Liver (tissue), 9 donors: ENCODE measurements around the gene SGMS1. TPM values are rescaled to one million over a fixed set of nuclear protein-coding genes. Genes with fewer than 3 reads are reported as not detected.

Experiments used
- DNase-seq: peaks from one replicate; pipeline ENCODE4 v3.0.0-alpha.2; 2017; ENCODE audit warnings: low spot score
- H3K27ac ChIP-seq, 2 donors: one replicate each; pipeline ENCODE4 v1.7.0; 2013; ENCODE audit warnings: inconsistent platforms in 2 of 2, low read length in 2 of 2, control low read depth in 1 of 2, low read depth in 1 of 2, mild to moderate bottlenecking in 1 of 2
- H3K27me3 ChIP-seq, 4 donors: one replicate each; pipeline versions ENCODE4 v1.6.1 to v1.7.0; 2013; ENCODE audit warnings: low read length in 3 of 4, inconsistent platforms in 1 of 4, mild to moderate bottlenecking in 1 of 4, moderate library complexity in 1 of 4; ENCODE audit not compliant: control insufficient read depth in 4 of 4, insufficient read depth in 4 of 4
- H3K36me3 ChIP-seq, 4 donors: one replicate each; pipeline versions ENCODE4 v1.6.1 to v1.7.0; 2013; ENCODE audit warnings: low read length in 3 of 4, mild to moderate bottlenecking in 3 of 4, low read depth in 1 of 4, moderate library complexity in 1 of 4; ENCODE audit not compliant: control insufficient read depth in 4 of 4, insufficient read depth in 3 of 4
- H3K4me1 ChIP-seq, 4 donors: one replicate each; pipeline versions ENCODE4 v1.6.1 to v1.7.0; 2013; ENCODE audit warnings: low read length in 3 of 4, mild to moderate bottlenecking in 3 of 4, moderate library complexity in 1 of 4; ENCODE audit not compliant: control insufficient read depth in 4 of 4, insufficient read depth in 4 of 4
- H3K4me3 ChIP-seq, 3 donors: one replicate each; pipeline versions ENCODE4 v1.6.1 to v1.7.0; 2013; ENCODE audit warnings: low read length in 3 of 3, control low read depth in 1 of 3, low read depth in 1 of 3, mild to moderate bottlenecking in 1 of 3
- H3K9ac ChIP-seq, 2 donors: one replicate each; pipeline ENCODE4 v1.7.0; 2013; ENCODE audit warnings: low read length in 2 of 2, mild to moderate bottlenecking in 2 of 2, moderate library complexity in 2 of 2, control low read depth in 1 of 2, low read depth in 1 of 2
- H3K9me3 ChIP-seq, 4 donors: one replicate each; pipeline versions ENCODE4 v1.6.1 to v1.7.0; 2013; ENCODE audit warnings: low read length in 3 of 4; ENCODE audit not compliant: control insufficient read depth in 4 of 4
- ATF3 ChIP-seq: IDR thresholded peaks from 2 replicates; pipeline ENCODE4 v1.6.1; 2016; ENCODE audit warnings: antibody characterized with exemption
- CTCF ChIP-seq: fragments of 150-350 bp; IDR thresholded peaks from 2 replicates; pipeline ENCODE4 v1.5.1; 2017; ENCODE audit warnings: improper control_type of control experiment, low read depth, low read length; ENCODE audit not compliant: missing input control
- EGR1 ChIP-seq, 2 donors: IDR thresholded peaks; 2 replicates each; pipeline ENCODE4 v1.6.1; 2016 to 2018; ENCODE audit warnings: antibody characterized with exemption in 2 of 2, low read depth in 2 of 2
- FOXA1 ChIP-seq: IDR thresholded peaks from 2 replicates; pipeline ENCODE4 v1.6.1; 2016; ENCODE audit warnings: antibody characterized with exemption
- FOXA2 ChIP-seq: IDR thresholded peaks from 2 replicates; pipeline ENCODE4 v1.6.1; 2016; ENCODE audit warnings: antibody characterized with exemption
- GABPA ChIP-seq, 2 donors: IDR thresholded peaks in 1 of 2; conservative IDR thresholded peaks in 1 of 2; 2 replicates each; pipeline ENCODE4 v1.6.1; 2016; ENCODE audit warnings: antibody characterized with exemption in 2 of 2, mild to moderate bottlenecking in 1 of 2, moderate library complexity in 1 of 2
- HNF4A ChIP-seq, 2 donors: conservative IDR thresholded peaks; 2 replicates each; pipeline ENCODE4 v1.6.1; 2016; ENCODE audit warnings: antibody characterized with exemption in 2 of 2, mild to moderate bottlenecking in 2 of 2
- HNF4G ChIP-seq: IDR thresholded peaks from 2 replicates; pipeline ENCODE4 v1.6.1; 2016; ENCODE audit warnings: antibody characterized with exemption
- JUND ChIP-seq, 2 donors: IDR thresholded peaks; 2 replicates each; pipeline ENCODE4 v1.6.1; 2016; ENCODE audit warnings: antibody characterized with exemption in 2 of 2
- MAX ChIP-seq: IDR thresholded peaks from 2 replicates; pipeline ENCODE4 v1.6.1; 2016; ENCODE audit warnings: antibody characterized with exemption
- NR2F2 ChIP-seq: IDR thresholded peaks from 2 replicates; pipeline ENCODE4 v1.6.1; 2016; ENCODE audit warnings: antibody characterized with exemption
- RAD21 ChIP-seq, 2 donors: IDR thresholded peaks; 2 replicates each; pipeline ENCODE4 v1.6.1; 2016; ENCODE audit warnings: antibody characterized with exemption in 2 of 2, mild to moderate bottlenecking in 2 of 2
- REST ChIP-seq: IDR thresholded peaks from 2 replicates; pipeline ENCODE4 v1.6.1; 2016; ENCODE audit warnings: antibody characterized with exemption, mild to moderate bottlenecking
- RXRA ChIP-seq, 2 donors: IDR thresholded peaks; 2 replicates each; pipeline ENCODE4 v1.6.1; 2017 to 2018; ENCODE audit warnings: antibody characterized with exemption in 2 of 2, mild to moderate bottlenecking in 1 of 2
- SP1 ChIP-seq: IDR thresholded peaks from 2 replicates; pipeline ENCODE4 v1.6.1; 2018; ENCODE audit warnings: antibody characterized with exemption, mild to moderate bottlenecking
- TAF1 ChIP-seq: conservative IDR thresholded peaks from 2 replicates; pipeline ENCODE4 v1.6.1; 2016; ENCODE audit warnings: antibody characterized with exemption, mild to moderate bottlenecking
- YY1 ChIP-seq: IDR thresholded peaks from 2 replicates; pipeline ENCODE4 v1.6.1; 2016; ENCODE audit warnings: antibody characterized with exemption, mild to moderate bottlenecking
- ZBTB33 ChIP-seq: IDR thresholded peaks from 2 replicates; pipeline ENCODE4 v1.6.1; 2016; ENCODE audit warnings: antibody characterized with exemption
- WGBS: extraction: QIAGEN DNeasy Blood & Tissue Kit; methylation state at CpG from one replicate; pipeline ENCODE4 v1.1.7; 2013; 5-methylcytosine and 5-hydroxymethylcytosine counted together
- polyA plus RNA-seq, 2 donors: library from polyadenylated mRNA; stranded (reverse) in 1 of 2; unstranded in 1 of 2; fragments of 200-250 nt in 1 of 2; fragments of >200 nt in 1 of 2; fragmentation: Nextera tagmentation in 1 of 2; extraction: Ambion mirVana in 1 of 2; gene quantifications; one replicate each; pipeline versions ENCODE4 v1.2.1 to v1.2.3, GENCODE V29; 2013 to 2015
- total RNA-seq, 2 donors: library from RNA; depleted of rRNA; stranded (reverse); fragments of >200 nt; gene quantifications; one replicate each; pipeline ENCODE4 v1.2.3, GENCODE V29; 2014
- donor health status: healthy.
- donor health status: healthy.
- donor health status: healthy.
- donor health status: healthy.
- donor health status: healthy.

The SGMS1 gene
- total and polyA plus RNA-seq, 4 donors = 6.8 to 98.2 (median 21.1) TPM

GRCh38 chr10:50395851-50396250 is 227.9 kb downstream of the SGMS1 start:
- H3K9ac ChIP-seq = peak overlapping the region in 1 of 2 donors; percentile 75
- no peaks in the 10 kb centered on the region for H3K27me3 ChIP-seq
- WGBS = 63% methylated on average over 2 of the region's 2 CpGs
- H3K9me3 ChIP-seq = no peaks in the 10 kb centered on the region
- peaks cover 8 to 60% (median 42%) of the 10 kb centered on the region in 4 donors for H3K4me1 ChIP-seq
- H3K4me3 ChIP-seq = no peak overlapping the region
- DNase-seq = no peak
- H3K36me3 ChIP-seq = no peaks in the 10 kb centered on the region
- H3K27ac ChIP-seq = peak overlapping the region; percentile 53 to 94
- TF ChIP-seq CTCF (no peak), FOXA2 (no peak), EGR1 (IDR thresholded peaks at IDR 0.05; ENCODE audit: low read depth in 2 of 2) (no peak), ZBTB33 (no peak), RAD21 (IDR thresholded peaks at IDR 0.05) (no peak), HNF4A (conservative IDR thresholded peaks at IDR 0.05) (no peak), ATF3 (no peak), SP1 (no peak)

GRCh38 chr10:50395271-50395670 is 228.5 kb downstream of the SGMS1 start:
- TF ChIP-seq MAX = peak; percentile 84
- TF ChIP-seq ZBTB33 = peak; percentile 85
- TF ChIP-seq YY1 = peak; percentile 85
- no peak for TF ChIP-seq HNF4G
- TF ChIP-seq TAF1 = peak; percentile 32
- peak; percentile 44 to 47 for TF ChIP-seq RAD21 (IDR thresholded peaks at IDR 0.05)
- TF ChIP-seq HNF4A (conservative IDR thresholded peaks at IDR 0.05) = peak; percentile 85 to 89
- TF ChIP-seq FOXA1 = peak; percentile 97
- TF ChIP-seq REST = peak; percentile 72
- TF ChIP-seq NR2F2 = no peak
- TF ChIP-seq CTCF = no peak
- TF ChIP-seq SP1 = peak; percentile 83
- TF ChIP-seq GABPA (IDR thresholded peaks at IDR 0.05 in 1 of 2, conservative IDR thresholded peaks at IDR 0.05 in 1 of 2) = no peak
- TF ChIP-seq RXRA (IDR thresholded peaks at IDR 0.05) = peak; percentile 79 to 88
- peak; percentile 96 to 100 for TF ChIP-seq JUND (IDR thresholded peaks at IDR 0.05)
- peak; percentile 98 for TF ChIP-seq FOXA2
- peak in 1 of 2 donors; percentile 97 for TF ChIP-seq EGR1 (IDR thresholded peaks at IDR 0.05; ENCODE audit: low read depth in 2 of 2)
- TF ChIP-seq ATF3 = peak; percentile 79
- Histone ChIP-seq H3K27ac (peak overlapping the region; percentile 85 to 94), H3K4me1 (peaks cover 9 to 62% (median 46%) of the 10 kb centered on the region in 4 donors), H3K27me3 (no peaks in the 10 kb centered on the region), H3K4me3 (no peak overlapping the region), H3K9ac (peak overlapping the region in 1 of 2 donors; percentile 75), H3K36me3 (no peaks in the 10 kb centered on the region), H3K9me3 (no peaks in the 10 kb centered on the region)
- DNase-seq = no peak
- 30% methylated on average over 1 of the region's 1 CpG for WGBS
